ENCODE results near the gene PPFIBP1. TPM values are rescaled to one million over a fixed set of nuclear protein-coding genes. Genes with fewer than 3 reads are reported as not detected.

Gene PPFIBP1
- total and polyA plus RNA-seq, 9 of the 15 experiments (the other 6 are each of a cell fraction or from before 2014, with no cell fraction given), result 0.46 to 3.5 (median 1.8) TPM

GRCh38 chr12:27551172-27551840, 27.3 kb downstream of the PPFIBP1 start (continued):
- no peak for TF ChIP-seq ZNF445 (CRISPR knock-in tag; IDR thresholded peaks at IDR 0.05; ENCODE audit: low read depth)

GRCh38 chr12:27552235-27552634, 28.2 kb downstream of the PPFIBP1 start:
- POLR2A ChIA-PET, result no interaction called here
- peaks cover 0 to 13% of the 10 kb centered on the region in 2 experiments; a peak in 4 of 5 replicates for H3K4me1 ChIP-seq (replicated peaks in 1 of 2; ENCODE audit: control insufficient read depth in 2 of 2, insufficient read depth in 2 of 2, low read length in 2 of 2)
- DNase-seq (ENCODE audit: extremely low read depth in 1 of 4, low spot score in 3 of 4) (no peak), ATAC-seq (no peak), FAIRE-seq (no peak)
- no peaks in the 10 kb centered on the region for H4K20me1 ChIP-seq (replicated peaks; ENCODE audit: control insufficient read depth, insufficient read depth, low read length)
- 0% methylated on average over 6 of the region's 6 CpGs for WGBS (ENCODE audit: insufficient coverage, low coverage, missing lambda C conversion rate)
- H3K79me2 ChIP-seq (ENCODE audit: control insufficient read depth, insufficient read depth, low read length), result no peaks in the 10 kb centered on the region
- no peak overlapping the region for H3K27ac ChIP-seq (ENCODE audit: extremely low read depth, low read depth, low read length)
- no peak overlapping the region for H3K9ac ChIP-seq (ENCODE audit: insufficient read depth in 1 of 2, low read depth in 2 of 2, low read length in 2 of 2)
- CTCF ChIA-PET (ENCODE audit: low intra/inter-chr PET ratio), result no interaction called here
- H3K9me3 ChIP-seq (replicated peaks; ENCODE audit: control insufficient read depth, insufficient read depth, low read depth, low read length), result no peaks in the 10 kb centered on the region
- TF ChIP-seq ZNF12 (CRISPR knock-in tag; IDR thresholded peaks at IDR 0.05) (peak; percentile 93), ZNF431 (CRISPR knock-in tag; IDR thresholded peaks at IDR 0.05) (no peak)
- H3K36me3 ChIP-seq (ENCODE audit: control insufficient read depth, insufficient read depth, low read length), result no peaks in the 10 kb centered on the region
- BruUV-seq (replicated peaks), result no TSS peak
- no peaks in the 10 kb centered on the region for H3K9me1 ChIP-seq (ENCODE audit: control insufficient read depth, insufficient read depth, low read length)
- no peak overlapping the region for H3K4me3 ChIP-seq
- in situ Hi-C loops (cut with MboI) (no loop called here), intact Hi-C loops (cut with micrococcal nuclease) (no loop called here)
- H3K27me3 ChIP-seq (ENCODE audit: control insufficient read depth in 2 of 2, insufficient read depth in 2 of 2, low read length in 2 of 2), result peaks cover 21 to 34% of the 10 kb centered on the region in 2 experiments
- H2AFZ ChIP-seq (ENCODE audit: low read depth, low read length), result no peak overlapping the region
- H3K4me2 ChIP-seq (ENCODE audit: insufficient read depth, low read length), result no peak overlapping the region

Measured in K562 (cell line).